Endothelial cell of umbilical vein (primary cell): ENCODE measurements around the gene CIROP. TPM values are rescaled to one million over a fixed set of nuclear protein-coding genes. Genes with fewer than 3 reads are reported as not detected.

Experiments used
- BruUV-seq: library from RNA; stranded (reverse); fragments of 400-500 nt; replicated peaks from 2 replicates; lab custom pipeline; 2021; lab: Mats Ljungman, UMichigan
- CTCF ChIA-PET: fragments of 300-600, 350-600 bp; sonication (Branson Sonifier 250); formaldehyde crosslinking; loops from one replicate; lab custom pipeline; 2021; ENCODE audit warnings: antibody characterized with exemption, inconsistent platforms; lab: Charles Lee
- POLR2A ChIA-PET: fragments of 300-600, 350-600 bp; sonication (Branson Sonifier 250); formaldehyde crosslinking; loops from one replicate; lab custom pipeline; 2021; ENCODE audit warnings: antibody characterized with exemption, inconsistent platforms; lab: Charles Lee
- DNase-seq: peaks from one replicate; pipeline ENCODE4 v3.0.0-alpha.2; 2011; ENCODE audit warnings: low read depth, low spot score
- FAIRE-seq: peaks from 2 replicates; lab custom pipeline; 2011; peaks lifted over from hg19 to GRCh38; lab: Jason Lieb, UNC
- H2AFZ ChIP-seq: 2 replicates; pipeline ENCODE4 v1.6.0; 2012; ENCODE audit warnings: low read depth, low read length, control low read depth, inconsistent platforms
- H3K27ac ChIP-seq: 2 replicates; pipeline ENCODE4 v1.5.1; 2011; ENCODE audit warnings: low read depth, mild to moderate bottlenecking, control low read depth, low read length, moderate library complexity; ENCODE audit not compliant: insufficient read depth
- H3K27me3 ChIP-seq, 2 experiments: 2 replicates each; pipeline versions ENCODE4 v1.6.0 to v1.6.1; 2011; ENCODE audit warnings: low read length in 2 of 2, mixed read lengths in 1 of 2; ENCODE audit not compliant: control insufficient read depth in 2 of 2, insufficient read depth in 2 of 2
- H3K36me3 ChIP-seq, 2 experiments: 2 replicates in 1 of 2; 3 replicates in 1 of 2; pipeline ENCODE4 v1.5.1; 2011; ENCODE audit warnings: low read length in 2 of 2, mild to moderate bottlenecking in 1 of 2, moderate library complexity in 1 of 2; ENCODE audit not compliant: control insufficient read depth in 2 of 2, insufficient read depth in 2 of 2; ENCODE audit errors: extremely low read depth in 1 of 2
- H3K4me1 ChIP-seq: 3 replicates; pipeline ENCODE4 v1.5.1; 2011; ENCODE audit warnings: mild to moderate bottlenecking, low read length; ENCODE audit not compliant: control insufficient read depth, insufficient read depth; ENCODE audit errors: extremely low read depth
- H3K4me2 ChIP-seq: 2 replicates; pipeline ENCODE4 v1.6.1; 2011; ENCODE audit warnings: low read length, control low read depth, mixed read lengths; ENCODE audit not compliant: insufficient read depth
- H3K4me3 ChIP-seq, 3 experiments: fragments of 200-600 bp in 1 of 3; sonication (generic), shearing (Covaris generic) in 1 of 3; replicated peaks in 1 of 3; 2 replicates each; pipeline ENCODE4 v1.5.1; 2011 to 2016; ENCODE audit warnings: control low read depth in 3 of 3, low read length in 3 of 3, mild to moderate bottlenecking in 2 of 3, inconsistent platforms in 1 of 3, low read depth in 1 of 3, moderate library complexity in 1 of 3; ENCODE audit not compliant: insufficient read depth in 1 of 3
- H3K79me2 ChIP-seq: 2 replicates; pipeline ENCODE4 v1.6.0; 2012; ENCODE audit warnings: low read length, inconsistent platforms; ENCODE audit not compliant: control insufficient read depth, insufficient read depth
- H3K9ac ChIP-seq: replicated peaks from 2 replicates; pipeline ENCODE3; 2011; ENCODE audit warnings: low read length, control low read depth; ENCODE audit not compliant: insufficient read depth; ENCODE audit errors: extremely low read depth
- H3K9me1 ChIP-seq: replicated peaks from 3 replicates; pipeline ENCODE4 v1.6.0; 2011; ENCODE audit warnings: mild to moderate bottlenecking, low read length; ENCODE audit not compliant: control insufficient read depth, insufficient read depth; ENCODE audit errors: extremely low read depth
- H3K9me3 ChIP-seq: replicated peaks from 2 replicates; pipeline ENCODE4 v1.5.1; 2012; ENCODE audit warnings: low read length, inconsistent platforms; ENCODE audit not compliant: control insufficient read depth, insufficient read depth
- H4K20me1 ChIP-seq: replicated peaks from 2 replicates; pipeline ENCODE3; 2011; ENCODE audit warnings: mild to moderate bottlenecking, low read length; ENCODE audit not compliant: control insufficient read depth, insufficient read depth; ENCODE audit errors: extremely low read depth
- CTCF ChIP-seq, 2 donors: IDR thresholded peaks; 1 replicate in 1 of 2; 2 replicates in 1 of 2; pipeline ENCODE4 v1.5.1; 2011; ENCODE audit warnings: low read length in 2 of 2, mild to moderate bottlenecking in 2 of 2, moderate library complexity in 2 of 2, control low read depth in 1 of 2, inconsistent platforms in 1 of 2, low read depth in 1 of 2; ENCODE audit not compliant: insufficient read depth in 1 of 2; ENCODE audit errors: extremely low read depth in 1 of 2
- EZH2 ChIP-seq: IDR thresholded peaks from 2 replicates; pipeline ENCODE4 v1.6.1; 2012; ENCODE audit warnings: borderline replicate concordance, low read depth, mild to moderate bottlenecking, moderate library complexity, low read length, inconsistent platforms; ENCODE audit not compliant: severe bottlenecking
- FOS ChIP-seq: IDR thresholded peaks from 2 replicates; pipeline ENCODE4 v1.6.1; 2011; ENCODE audit warnings: mild to moderate bottlenecking, low read length, moderate library complexity, borderline replicate concordance; ENCODE audit not compliant: insufficient read depth
- GATA2 ChIP-seq: IDR thresholded peaks from 2 replicates; pipeline ENCODE4 v1.7.0; 2011; ENCODE audit warnings: low read depth, mild to moderate bottlenecking, moderate library complexity, mixed read lengths, low read length; ENCODE audit not compliant: insufficient read length, insufficient read depth
- JUN ChIP-seq: IDR thresholded peaks from 2 replicates; pipeline ENCODE4 v1.6.1; 2011; ENCODE audit warnings: borderline replicate concordance, low read depth; ENCODE audit not compliant: insufficient read length, insufficient read depth
- MYC ChIP-seq: IDR thresholded peaks from one replicate; pipeline ENCODE4 v1.6.1; 2011; ENCODE audit warnings: mild to moderate bottlenecking, low read depth, low read length
- POLR2A ChIP-seq: IDR thresholded peaks from 2 replicates; pipeline ENCODE4 v1.6.1; 2012; ENCODE audit warnings: low read depth, mild to moderate bottlenecking, control low read depth, low read length
- POLR2AphosphoS5 ChIP-seq: IDR thresholded peaks from 2 replicates; pipeline ENCODE4 v1.6.1; 2012; ENCODE audit warnings: low read depth, mild to moderate bottlenecking, control low read depth, low read length, moderate library complexity; ENCODE audit not compliant: insufficient read depth
- dilution Hi-C: fragments of 300-500 bp; cut with MboI; formaldehyde crosslinking; loops from one replicate; pipeline ENCODE4 v1.15.0; 2019; ENCODE audit warnings: low sequenced_read_pairs; ENCODE audit not compliant: extremely low pct_ligation_motif_present
- intact Hi-C: fragments of 100-400 bp; cut with micrococcal nuclease; formaldehyde crosslinking; loops from one replicate; pipeline ENCODE4 v1.10.0; 2022
- polyA plus RNA-seq, 4 experiments: library from polyadenylated mRNA; depleted of rRNA in 3 of 4; stranded (reverse) in 3 of 4; unstranded in 1 of 4; fragments of >200 nt; gene quantifications; 2 replicates each; pipeline versions ENCODE4 v1.2.1 to v1.2.3, GENCODE V29; 2011 to 2012; ENCODE audit warnings: missing spikeins in 1 of 4
- total RNA-seq: library from RNA; stranded (reverse); gene quantifications from 2 replicates; pipeline ENCODE4 v1.2.3, GENCODE V29; 2021
- TF ChIP-seq, protein P1 (sequence below): IDR thresholded peaks from 2 replicates; pipeline ENCODE4 v1.6.1; 2011; ENCODE audit not compliant: insufficient read depth, insufficient read length

The CIROP gene
- total and polyA plus RNA-seq, 2 donors (not counting 3 experiments of a cell fraction or from before 2014, with no cell fraction given) = not detected

DNA sequence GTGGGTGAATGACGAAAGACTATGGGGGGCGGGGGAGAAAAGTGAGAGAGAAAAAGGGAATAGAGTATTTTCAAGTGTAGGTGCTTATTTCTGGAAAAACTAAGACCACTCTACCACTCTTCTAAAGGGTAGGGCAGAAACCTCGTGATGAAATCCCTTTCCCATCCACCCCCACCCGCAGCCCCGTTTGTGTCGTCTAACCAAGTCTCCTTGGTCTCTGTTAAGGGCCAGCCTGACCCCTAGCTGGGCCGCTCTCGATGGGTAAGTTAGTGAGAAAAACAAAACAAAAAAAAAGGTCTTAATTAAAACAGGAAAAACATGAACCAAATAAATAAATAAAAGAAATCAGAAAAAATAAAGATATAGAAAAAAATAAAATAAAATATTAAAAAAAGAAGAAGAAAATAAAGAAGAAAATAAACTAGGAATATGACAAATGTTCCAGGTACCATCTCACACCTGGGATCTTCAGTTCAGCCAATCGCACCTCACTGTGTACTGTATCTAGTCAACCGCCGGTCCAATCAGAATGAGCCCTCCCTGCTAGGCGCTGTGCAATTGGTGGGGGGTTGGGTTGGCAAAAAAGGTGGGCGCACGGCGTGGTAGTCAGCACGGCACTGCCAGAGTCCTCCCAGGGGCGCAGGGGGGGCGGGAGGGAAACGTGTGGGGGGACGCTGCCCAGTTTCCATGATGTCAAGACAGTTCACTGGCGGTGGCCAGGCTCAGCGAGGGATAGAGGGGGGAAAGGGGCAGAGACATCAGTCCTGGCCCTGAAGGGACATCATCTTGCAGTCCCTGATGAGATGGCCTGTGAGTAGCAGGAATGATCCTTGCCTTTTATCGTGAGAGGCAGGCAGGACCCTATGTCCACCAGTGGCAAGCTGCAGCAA, 37.7 kb downstream of the CIROP start:
- DNase-seq (no peak), FAIRE-seq (no peak)
- H2AFZ ChIP-seq = no peak overlapping the region
- peaks cover 4% of the 10 kb centered on the region for H4K20me1 ChIP-seq
- ChIA-PET CTCF (interaction anchor here (1.3 to 2.0 kb wide), 6 partner anchors 11 to 60 kb away, joined by 3 to 141 read pairs (median 26); partner anchors contain the start of gene CDH24), POLR2A (no interaction called here)
- intact Hi-C loops = no loop called here
- dilution Hi-C loops = loop anchor here (10.0 kb wide), 1 partner anchor 82 kb away; the partner anchor contains the start of gene AJUBA
- no peaks in the 10 kb centered on the region for H3K9me1 ChIP-seq
- H3K79me2 ChIP-seq = peaks cover 57% of the 10 kb centered on the region
- H3K27me3 ChIP-seq = no peaks in the 10 kb centered on the region
- TF ChIP-seq EZH2 (no peak), CTCF (IDR thresholded peaks at IDR 0.05; ENCODE audit: extremely low read depth in 1 of 2, insufficient read depth in 1 of 2, low read depth in 1 of 2, low read length in 2 of 2) (no peak), JUN (no peak), MYC (no peak), POLR2A (no peak), FOS (no peak), GATA2 (no peak), POLR2AphosphoS5 (no peak)
- TF ChIP-seq, protein P1, sequence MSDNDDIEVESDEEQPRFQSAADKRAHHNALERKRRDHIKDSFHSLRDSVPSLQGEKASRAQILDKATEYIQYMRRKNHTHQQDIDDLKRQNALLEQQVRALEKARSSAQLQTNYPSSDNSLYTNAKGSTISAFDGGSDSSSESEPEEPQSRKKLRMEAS = no peak
- H3K27ac ChIP-seq = no peak overlapping the region
- H3K9me3 ChIP-seq = no peaks in the 10 kb centered on the region
- no peak overlapping the region for H3K4me2 ChIP-seq
- no peak overlapping the region for H3K4me3 ChIP-seq
- peaks cover 41 to 44% of the 10 kb centered on the region in 2 experiments for H3K36me3 ChIP-seq
- BruUV-seq = no TSS peak
- H3K9ac ChIP-seq = no peak overlapping the region
- peaks cover 43% of the 10 kb centered on the region for H3K4me1 ChIP-seq
